Fibroblast of skin of right quadriceps (primary cell): ENCODE measurements around the gene ANGPTL3.
"Not testable (repeated sequence)": the region's sequence is repeated elsewhere in the genome, so short reads cannot be mapped to it uniquely, and the experiment has no call there.

ENCODE experiments used
- DNase-seq: peaks from one replicate; pipeline ENCODE4 v3.0.0-alpha.2; 2013

The ANGPTL3 gene, protein sequence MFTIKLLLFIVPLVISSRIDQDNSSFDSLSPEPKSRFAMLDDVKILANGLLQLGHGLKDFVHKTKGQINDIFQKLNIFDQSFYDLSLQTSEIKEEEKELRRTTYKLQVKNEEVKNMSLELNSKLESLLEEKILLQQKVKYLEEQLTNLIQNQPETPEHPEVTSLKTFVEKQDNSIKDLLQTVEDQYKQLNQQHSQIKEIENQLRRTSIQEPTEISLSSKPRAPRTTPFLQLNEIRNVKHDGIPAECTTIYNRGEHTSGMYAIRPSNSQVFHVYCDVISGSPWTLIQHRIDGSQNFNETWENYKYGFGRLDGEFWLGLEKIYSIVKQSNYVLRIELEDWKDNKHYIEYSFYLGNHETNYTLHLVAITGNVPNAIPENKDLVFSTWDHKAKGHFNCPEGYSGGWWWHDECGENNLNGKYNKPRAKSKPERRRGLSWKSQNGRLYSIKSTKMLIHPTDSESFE

DNA sequence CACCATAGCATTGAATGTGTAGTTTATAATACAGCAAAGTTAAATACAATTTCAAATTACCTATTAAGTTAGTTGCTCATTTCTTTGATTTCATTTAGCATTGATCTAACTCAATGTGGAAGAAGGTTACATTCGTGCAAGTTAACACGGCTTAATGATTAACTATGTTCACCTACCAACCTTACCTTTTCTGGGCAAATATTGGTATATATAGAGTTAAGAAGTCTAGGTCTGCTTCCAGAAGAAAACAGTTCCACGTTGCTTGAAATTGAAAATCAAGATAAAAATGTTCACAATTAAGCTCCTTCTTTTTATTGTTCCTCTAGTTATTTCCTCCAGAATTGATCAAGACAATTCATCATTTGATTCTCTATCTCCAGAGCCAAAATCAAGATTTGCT, at the start of gene ANGPTL3:
TSS of gene ANGPTL3 (plus strand) at position 240 of the 400 bp plus-strand sequence. CDS start at position 287, 47 bp downstream.
- no peak for DNase-seq

DNA sequence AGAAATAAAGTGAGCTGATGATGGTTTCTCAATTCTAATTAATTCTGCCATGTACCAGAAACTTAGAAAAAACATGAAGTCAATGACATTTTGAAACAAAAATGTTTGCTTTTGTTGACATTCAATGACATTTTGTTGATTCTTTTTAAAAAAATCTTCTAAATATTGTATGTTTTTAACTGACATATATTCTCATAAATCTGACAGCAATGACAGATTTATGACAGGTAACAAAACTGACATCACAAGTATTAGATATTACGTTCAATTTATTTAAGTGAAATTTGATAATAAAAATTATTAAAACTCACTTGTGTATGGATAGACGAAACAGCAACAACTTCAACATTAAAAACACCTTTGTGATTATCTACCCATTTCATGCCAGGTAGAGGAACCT, 36.0 kb upstream of the ANGPTL3 start:
- DNase-seq = no peak

DNA sequence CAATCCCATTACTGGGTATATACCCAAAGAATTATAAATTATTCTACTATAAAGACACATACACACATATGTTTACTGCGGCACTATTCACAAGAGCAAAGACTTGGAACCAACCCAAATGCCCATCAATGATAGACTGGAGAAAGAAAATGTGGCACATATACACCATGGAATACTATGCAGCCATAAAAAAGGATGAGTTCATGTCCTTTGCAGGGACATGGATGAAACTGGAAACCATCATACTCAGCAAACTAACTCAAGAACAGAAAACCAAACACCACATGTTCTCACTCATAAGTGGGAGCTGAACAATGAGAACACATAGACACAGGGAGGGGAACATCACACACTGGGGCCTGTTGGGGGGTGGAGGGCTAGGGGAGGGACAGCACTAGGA, 30.1 kb upstream of the ANGPTL3 start:
- not testable (repeated sequence) for DNase-seq

DNA sequence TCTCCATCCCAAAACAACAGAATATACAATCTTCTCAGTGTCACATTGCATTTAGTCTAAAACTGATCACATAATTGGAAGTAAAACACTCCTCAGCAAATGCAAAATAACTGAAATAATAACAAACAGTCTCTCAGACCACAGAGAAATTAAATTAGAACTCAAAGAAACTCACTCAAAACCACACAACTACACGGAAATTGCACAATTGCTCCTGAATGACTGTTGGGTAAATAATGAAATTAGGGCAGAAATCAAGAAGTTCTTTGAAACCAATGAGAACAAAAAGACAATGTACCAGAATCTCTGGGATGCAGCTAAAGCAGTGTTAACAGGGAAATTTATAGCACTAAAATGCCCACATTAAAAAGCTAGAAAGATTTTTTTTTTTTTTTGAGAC, 29.4 kb upstream of the ANGPTL3 start:
- not testable (repeated sequence) for DNase-seq

DNA sequence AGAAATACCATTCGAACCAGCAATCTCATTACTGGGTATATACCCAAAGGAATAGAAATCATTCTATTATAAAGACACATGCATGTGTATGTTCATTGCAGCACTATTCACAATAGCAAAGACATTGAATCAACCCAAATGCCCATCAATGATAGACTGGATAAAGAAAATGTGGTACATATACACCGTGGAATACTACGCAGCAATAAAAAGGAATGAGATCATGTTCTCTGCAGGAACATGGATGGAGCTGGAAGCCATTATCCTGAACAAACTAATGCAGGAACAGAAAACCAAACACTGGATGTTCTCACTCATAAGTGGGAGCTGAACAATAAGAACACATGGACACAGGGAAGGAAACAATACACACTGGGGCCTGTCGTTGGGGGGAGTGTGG, 25.8 kb upstream of the ANGPTL3 start:
- not testable (repeated sequence) for DNase-seq

DNA sequence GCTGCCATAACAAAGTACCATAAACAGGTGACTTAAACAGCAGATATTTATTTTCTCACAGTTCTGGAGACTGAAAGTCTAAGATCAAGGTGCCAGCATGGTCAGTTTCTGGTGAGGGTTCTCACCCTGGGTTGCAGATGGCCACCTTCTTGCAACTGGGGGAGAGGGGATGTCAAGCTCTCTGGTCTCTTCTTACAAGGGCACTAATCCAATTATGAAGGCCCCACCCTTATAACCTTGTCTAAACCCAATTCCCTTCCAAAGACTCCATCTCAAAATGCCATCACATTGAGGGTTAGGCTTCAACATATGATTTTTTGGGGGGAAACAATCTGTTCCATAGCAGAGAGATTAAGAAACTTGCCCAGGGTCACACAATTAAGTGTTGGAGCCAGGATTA, 24.8 kb upstream of the ANGPTL3 start:
- no peak for DNase-seq

DNA sequence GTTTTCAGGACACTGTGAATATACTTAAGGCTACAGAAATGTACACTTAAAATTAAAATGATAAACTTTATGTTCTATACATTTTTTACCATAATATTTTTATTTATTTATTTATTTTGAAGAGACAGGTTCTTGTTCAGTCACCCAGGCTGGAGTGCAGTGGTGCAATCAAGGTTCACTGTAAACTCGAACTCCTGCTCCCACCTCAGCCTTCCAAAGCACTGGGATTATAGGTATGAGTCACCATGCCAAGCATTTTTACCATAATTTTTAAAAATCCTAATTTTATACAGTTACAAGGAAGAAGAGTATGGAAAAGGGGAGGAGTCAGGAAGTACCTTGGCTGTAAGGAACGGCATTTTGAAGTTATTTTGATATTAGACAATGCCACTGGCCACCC, 23.6 kb upstream of the ANGPTL3 start:
- peak; percentile 2 for DNase-seq

DNA sequence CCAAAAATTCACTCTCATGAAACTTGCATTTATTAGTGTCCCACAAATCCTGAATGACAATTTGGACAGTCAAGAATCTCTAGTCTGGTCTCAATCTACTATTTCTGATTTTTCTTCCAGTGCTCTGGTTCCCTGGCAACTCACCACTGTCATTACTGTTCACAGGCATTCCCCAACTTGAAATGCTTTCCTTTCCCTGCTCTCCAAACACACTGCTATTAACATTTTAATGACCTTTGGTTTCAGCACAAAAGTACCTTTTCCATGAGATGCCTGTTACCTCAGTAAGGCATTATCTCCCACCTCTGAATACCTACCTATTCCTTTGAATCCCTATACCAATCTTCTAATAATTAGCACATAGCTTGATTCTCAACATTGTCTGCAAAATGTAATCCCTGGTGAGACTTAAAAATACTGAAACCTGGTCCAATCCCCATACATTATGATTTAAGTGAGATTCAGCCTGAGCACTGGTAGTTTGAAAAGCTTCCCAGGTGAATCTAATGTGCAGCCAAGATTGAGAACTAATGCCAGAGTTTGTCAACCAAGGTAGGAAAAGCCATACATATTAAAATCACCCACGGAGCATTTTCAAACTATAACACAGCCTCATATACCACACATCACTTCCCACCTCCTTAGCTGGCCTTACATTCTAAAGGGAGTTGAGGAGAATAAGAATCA, 11.7 kb upstream of the ANGPTL3 start:
- DNase-seq = no peak

DNA sequence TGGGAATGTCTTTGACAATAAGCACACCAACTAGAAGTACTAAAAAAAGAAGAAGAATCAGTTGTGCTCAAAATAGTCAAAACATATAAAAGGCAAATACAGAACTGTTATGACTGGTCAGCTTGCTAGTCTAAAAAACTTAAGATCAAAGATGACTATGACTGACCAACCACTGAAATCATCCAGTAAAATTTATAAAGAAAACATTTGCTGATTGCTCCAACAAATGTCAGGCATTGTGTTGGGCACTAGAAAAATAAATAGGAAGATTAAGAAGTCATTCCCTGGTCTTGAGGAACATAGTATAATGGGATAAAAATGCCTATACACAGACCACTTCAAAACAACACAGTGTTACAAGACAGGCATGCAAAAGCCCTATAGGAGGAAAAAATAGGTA, 9.3 kb upstream of the ANGPTL3 start:
- DNase-seq = no peak

DNA sequence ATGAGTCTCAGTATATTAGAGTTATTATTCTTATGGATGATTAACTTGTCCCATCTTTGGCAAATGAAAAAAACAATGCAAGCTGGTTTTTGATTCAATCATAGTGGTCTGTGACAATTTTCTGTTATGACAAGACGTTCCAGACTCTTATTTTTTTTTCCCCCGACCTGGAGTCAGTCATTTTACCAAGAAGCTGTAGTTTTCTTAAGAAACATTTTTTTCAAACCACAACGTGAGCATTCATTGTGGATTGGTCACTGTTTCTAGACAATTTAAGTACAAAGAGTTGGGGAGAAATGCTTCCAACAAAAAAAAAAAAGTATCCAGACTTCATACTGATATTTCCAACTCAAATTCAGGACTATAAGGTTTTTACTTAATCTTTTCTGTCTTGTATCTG, 8.0 kb upstream of the ANGPTL3 start:
- DNase-seq = peak; percentile 33

DNA sequence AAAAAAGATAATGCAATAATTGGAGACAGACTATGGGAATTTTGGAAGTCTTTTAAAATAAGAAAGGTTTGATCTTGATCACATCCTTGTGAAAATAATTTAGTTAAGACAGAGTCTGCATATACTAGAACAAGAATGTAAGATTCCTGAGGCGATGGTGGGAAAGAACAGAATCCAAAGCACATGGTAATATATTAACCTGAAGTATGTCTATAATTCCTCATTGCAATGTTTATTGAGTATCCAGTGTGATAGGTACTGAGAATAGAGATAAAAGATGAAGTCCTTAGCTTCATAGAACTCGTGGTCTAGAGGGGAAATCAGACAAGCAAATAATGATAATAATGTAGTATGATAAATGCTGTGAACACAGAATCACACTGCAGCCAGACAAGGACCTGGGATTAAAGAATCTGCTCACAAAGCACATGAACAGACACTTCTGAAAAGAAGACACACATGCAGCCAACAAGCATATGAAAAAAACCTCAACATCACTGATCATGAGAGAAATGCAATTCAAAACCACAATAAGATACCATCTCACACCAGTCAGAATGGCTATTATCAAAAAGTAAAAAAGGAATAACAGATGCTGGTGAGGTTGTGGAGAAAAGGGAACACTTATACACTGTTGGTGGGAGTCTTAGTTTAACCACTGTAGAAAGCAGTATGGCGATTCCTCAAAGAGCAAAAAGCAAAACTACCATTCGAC, 6.9 kb upstream of the ANGPTL3 start:
- no peak for DNase-seq

DNA sequence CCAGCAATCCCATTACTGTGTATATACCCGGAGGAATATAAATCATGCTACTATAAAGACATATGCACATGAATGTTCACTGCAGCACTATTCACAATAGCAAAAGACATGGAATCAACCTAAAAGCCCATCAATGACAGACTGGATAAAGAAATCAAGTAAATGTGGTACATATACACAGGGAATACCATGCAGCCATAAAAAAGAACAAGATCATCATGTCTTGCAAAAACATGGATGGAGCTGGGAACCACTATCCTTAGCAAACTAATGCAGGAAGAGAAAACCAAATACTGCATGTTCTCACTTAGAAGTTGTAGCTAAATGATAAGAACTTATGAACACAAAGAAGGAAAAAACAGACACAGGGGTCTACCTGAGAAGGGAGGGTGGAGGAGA, 6.4 kb upstream of the ANGPTL3 start:
- no peak for DNase-seq

DNA sequence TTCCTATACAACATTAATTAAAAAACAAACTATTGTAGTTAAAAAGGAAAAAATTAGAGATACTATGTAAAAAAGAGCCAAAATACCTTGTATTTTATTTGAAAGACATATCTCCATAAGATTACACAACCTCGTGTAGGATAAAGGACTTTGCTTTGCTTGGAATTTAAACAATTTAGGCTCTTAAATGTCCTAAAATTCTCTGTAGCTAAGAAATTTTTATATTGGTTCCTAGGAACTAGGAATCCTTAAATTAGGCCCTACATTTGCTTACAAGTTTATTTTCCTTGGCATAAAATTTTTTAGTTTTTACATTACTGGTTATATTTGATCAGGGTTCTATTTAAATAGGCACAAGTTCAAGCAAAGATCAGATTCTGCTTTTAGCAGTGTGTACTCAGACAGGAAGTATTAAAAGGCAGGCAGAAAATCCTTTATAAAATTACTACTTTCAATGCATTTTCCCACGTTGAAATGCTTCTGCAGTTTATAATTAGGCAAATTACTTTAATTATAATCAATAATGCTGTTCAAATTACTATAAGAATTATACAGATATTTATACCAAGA, 3.4 kb upstream of the ANGPTL3 start:
- DNase-seq = no peak

DNA sequence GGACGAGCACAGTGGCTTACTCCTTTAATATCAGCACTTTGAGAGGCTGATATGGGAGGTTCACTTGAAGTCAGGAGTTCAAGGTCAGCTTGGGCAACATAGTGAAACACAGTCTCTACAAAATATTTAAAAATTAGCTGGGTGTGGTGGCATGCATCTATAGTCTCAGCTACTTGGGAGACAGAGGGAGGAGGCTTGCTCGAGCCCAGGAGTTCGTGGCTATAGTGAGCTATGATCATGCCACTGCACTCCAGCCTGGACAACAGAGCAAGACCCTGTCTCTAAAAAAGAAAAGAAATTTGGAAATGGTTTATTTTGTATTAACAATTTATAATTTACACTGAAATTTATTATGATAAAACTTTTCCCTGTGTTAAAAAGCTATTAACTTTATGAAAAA, 1.7 kb upstream of the ANGPTL3 start:
- DNase-seq = no peak

DNA sequence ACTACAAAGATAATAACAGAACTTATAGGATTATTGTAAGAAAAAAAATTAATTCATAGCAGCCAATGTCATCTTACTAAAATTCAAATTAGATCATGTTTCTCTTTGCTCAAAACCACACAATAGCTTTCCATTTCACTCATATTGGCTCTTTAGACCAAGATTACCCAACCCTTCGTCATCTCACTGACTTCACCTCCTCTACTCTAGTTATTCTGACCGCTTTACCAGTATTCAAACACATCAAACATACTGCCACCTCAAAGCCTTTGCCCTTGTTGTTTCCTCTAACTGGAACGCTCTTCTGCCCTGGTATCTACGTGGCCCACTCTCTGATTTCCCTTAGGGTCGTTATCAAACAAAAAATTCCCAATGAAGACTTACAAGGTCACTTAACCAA, 1.7 kb downstream of the ANGPTL3 start:
- DNase-seq = no peak

DNA sequence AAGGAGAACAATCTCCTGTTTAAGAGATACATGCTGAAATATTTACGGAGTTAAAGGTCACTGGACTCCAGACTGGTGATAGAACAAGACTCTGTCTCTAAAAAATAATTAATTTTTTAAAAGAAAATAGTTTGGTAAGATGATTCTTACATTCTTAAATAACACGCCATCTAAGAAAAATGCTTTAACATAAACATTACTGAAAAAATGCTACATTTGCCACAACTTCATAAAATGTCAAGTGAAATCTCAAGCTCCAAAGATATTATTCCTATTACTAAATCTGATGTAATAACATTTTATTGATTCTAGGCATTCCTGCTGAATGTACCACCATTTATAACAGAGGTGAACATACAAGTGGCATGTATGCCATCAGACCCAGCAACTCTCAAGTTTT, 4.1 kb downstream of the ANGPTL3 start:
- peak; percentile 5 for DNase-seq

DNA sequence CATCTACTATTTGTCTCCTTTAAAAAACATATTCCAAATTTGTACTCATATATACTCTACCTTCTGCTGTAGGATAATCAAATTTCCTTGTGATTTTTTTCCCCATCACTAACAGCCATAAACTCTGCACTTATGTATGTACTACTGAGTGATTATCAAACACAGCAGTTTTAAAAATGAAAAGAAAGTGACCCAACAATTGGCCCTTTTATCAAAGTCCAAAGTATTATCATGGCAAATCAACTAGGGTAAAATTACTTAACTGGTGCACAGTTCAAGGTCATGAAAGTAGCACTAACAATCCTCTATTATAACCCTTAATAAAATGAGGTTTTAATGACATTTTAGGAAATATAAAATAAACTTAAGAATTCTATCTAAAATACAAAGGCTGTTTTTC, 11.6 kb downstream of the ANGPTL3 start:
- no peak for DNase-seq

DNA sequence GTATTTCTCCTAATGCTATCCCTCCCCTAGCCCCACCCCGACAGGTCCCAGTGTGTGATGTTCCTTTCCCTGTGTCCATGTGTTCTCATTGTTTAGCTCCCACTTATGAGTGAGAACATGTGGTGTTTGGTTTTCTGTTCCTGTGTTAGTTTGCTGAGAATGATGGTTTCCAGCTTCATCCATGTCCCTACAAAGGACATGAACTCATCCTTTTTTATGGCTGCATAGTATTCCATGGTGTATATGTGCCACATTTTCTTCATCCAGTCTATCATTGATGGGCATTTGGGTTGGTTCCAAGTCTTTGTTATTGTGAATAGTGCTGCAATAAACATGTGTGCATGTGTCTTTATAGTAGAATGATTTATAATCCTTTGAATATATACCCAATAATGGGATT, 13.3 kb downstream of the ANGPTL3 start:
- DNase-seq = not testable (repeated sequence)

DNA sequence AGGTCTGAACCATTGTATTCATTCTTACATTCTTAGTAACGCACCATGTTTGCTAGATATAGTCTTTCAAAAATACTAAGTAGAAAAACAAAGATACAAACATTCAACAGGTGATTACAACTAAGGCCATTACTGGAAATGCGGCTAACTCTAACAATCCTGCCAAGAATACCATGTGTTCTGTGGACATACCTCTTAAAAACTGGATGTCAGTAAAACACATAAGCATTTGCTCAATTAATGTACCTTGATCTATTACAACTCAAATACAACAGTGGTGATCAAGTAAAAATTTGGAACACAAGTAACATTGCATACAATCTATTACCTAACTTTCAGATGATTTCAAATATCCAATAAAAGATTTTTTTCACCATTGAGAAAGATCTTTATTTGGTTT, 15.4 kb downstream of the ANGPTL3 start:
- no peak for DNase-seq

DNA sequence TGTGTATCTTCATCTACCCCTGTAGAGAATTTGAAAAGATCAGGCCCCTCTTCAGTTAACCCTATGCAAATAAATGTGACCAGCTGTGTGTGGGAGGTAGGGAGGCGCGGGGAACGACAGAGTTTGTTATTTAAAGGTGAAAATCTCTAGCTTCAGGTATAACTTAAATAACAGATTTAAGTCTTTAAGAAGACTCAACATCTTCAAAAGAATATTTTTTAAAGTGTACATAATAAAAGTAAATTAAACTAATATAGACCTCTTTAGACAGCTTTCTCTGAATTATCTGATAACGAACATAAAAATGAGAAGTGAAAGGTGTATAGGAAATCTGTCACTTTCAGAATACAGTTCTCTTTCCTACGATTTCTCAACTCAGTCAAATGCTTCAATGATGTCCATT, 16.0 kb downstream of the ANGPTL3 start:
- no peak for DNase-seq

DNA sequence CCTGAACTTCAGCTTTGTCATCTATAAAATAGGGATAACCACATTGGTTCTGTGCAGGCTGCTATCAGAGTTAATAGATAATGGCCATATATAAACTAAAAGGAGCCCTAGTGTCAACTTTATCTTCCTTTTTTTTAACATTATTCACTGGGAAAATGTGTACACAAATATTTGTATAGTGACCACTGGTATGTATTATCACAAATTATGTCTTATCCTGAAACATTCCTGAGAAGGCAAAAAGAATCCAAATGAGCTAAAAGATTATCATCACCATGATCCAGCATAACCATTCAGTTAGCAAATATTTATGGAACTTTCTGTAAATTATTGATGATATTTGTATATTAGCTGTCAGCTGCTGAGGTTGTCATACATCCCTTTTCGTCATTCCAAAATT, 16.6 kb downstream of the ANGPTL3 start:
- DNase-seq = peak; percentile 24

DNA sequence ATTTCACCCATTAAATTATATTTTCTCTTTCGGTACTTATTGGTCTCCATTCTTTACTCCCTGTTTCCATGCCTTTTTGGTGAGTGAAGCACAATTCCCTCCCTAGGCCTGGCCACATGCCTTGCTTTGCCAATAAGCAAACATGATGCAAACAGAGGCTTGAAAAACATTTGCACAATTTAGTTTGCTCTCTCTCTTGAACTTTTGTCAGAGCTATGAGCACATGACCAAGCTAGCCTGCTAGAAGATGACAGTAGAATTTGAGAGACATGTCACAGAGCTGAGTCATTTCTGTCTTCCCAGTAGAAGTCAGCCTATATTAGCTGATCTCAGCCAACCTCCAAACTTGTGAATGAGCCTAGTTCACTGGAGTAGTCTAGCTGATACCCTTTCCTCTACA, 24.6 kb downstream of the ANGPTL3 start:
- peak; percentile 92 for DNase-seq

DNA sequence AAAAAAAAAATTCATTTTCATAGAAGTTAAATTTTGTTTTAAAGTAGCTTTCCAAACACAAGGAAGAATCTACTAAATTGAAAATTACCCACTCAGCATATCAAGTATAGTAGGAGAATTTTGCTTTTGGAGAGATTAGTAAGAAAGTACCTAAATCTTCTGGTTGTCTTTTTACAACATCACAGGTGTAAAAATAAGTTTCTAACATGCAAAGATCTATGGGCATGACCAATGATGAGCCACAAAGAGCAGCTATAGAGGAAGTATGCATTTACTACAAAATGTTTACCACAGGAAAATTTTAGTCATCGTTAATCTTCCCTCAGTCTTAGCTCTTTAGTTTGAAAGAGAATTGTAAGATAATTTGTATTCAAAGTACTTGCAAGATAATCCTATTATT, 28.1 kb downstream of the ANGPTL3 start:
- DNase-seq = peak; percentile 14
